ENCODE measurements around the gene ZNF536. TPM values are rescaled to one million over a fixed set of nuclear protein-coding genes. Genes with fewer than 3 reads are reported as not detected.
"Not testable (repeated sequence)": the region's sequence is repeated elsewhere in the genome, so short reads cannot be mapped to it uniquely, and the experiment has no call there.

ZNF536 gene
- total RNA-seq, 2 donors from 2014 or later, result not detected

- no peaks in the 10 kb centered on the region for H3K36me3 Mint-ChIP-seq (ENCODE audit: low read depth)
- no peaks in the 10 kb centered on the region for H3K4me1 Mint-ChIP-seq
- no peak for ATAC-seq (replicated peaks)
- no peaks in the 10 kb centered on the region for H3K9me3 Mint-ChIP-seq
- no peak overlapping the region for H3K27ac Mint-ChIP-seq
- H3K27me3 Mint-ChIP-seq, result no peaks in the 10 kb centered on the region
- H3K4me3 Mint-ChIP-seq, result no peak overlapping the region
Observed at GRCh38 chr19:30336290-30336689, 35.9 kb upstream of the ZNF536 start.

DNA sequence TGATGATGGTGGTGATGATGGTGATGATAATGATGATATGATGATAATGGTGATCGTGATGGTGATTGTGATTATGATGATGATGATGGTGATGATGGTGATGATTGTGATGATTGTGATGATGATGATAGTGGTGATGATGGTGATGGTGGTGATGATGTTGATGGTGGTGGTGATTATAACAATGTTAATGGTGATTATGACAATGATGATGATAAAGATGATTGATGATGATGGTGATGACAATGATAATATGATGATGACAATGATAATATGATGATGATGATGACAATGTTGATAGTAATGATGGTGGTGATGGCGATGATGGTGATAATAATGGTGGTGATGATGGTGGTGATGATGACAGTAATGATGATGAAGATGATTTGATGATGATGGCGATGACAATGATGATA is 34.1 kb upstream of the ZNF536 start:
- Mint-ChIP-seq H3K27ac (no peak overlapping the region), H3K4me3 (no peak overlapping the region), H3K4me1 (no peaks in the 10 kb centered on the region), H3K36me3 (ENCODE audit: low read depth) (no peaks in the 10 kb centered on the region), H3K9me3 (no peaks in the 10 kb centered on the region), H3K27me3 (no peaks in the 10 kb centered on the region)
- no peak for ATAC-seq (replicated peaks)

- ATAC-seq (replicated peaks), result no peak
- Mint-ChIP-seq H3K27me3 (no peaks in the 10 kb centered on the region), H3K4me3 (no peak overlapping the region), H3K27ac (no peak overlapping the region), H3K36me3 (ENCODE audit: low read depth) (no peaks in the 10 kb centered on the region), H3K4me1 (no peaks in the 10 kb centered on the region), H3K9me3 (no peaks in the 10 kb centered on the region)
Observed at GRCh38 chr19:30338878-30339623, 33.1 kb upstream of the ZNF536 start.

GRCh38 chr19:30339624-30340525 is 32.3 kb upstream of the ZNF536 start:
- Mint-ChIP-seq H3K9me3 (no peaks in the 10 kb centered on the region), H3K27ac (no peak overlapping the region), H3K27me3 (no peaks in the 10 kb centered on the region), H3K4me1 (no peaks in the 10 kb centered on the region), H3K4me3 (no peak overlapping the region), H3K36me3 (ENCODE audit: low read depth) (no peaks in the 10 kb centered on the region)
- ATAC-seq (replicated peaks), result no peak

GRCh38 chr19:30340771-30341561 is 31.2 kb upstream of the ZNF536 start:
- no peak for ATAC-seq (replicated peaks)
- H3K36me3 Mint-ChIP-seq (ENCODE audit: low read depth), result no peaks in the 10 kb centered on the region
- H3K27ac Mint-ChIP-seq, result no peak overlapping the region
- no peaks in the 10 kb centered on the region for H3K9me3 Mint-ChIP-seq
- H3K4me3 Mint-ChIP-seq, result no peak overlapping the region
- H3K27me3 Mint-ChIP-seq, result no peaks in the 10 kb centered on the region
- H3K4me1 Mint-ChIP-seq, result no peaks in the 10 kb centered on the region

DNA sequence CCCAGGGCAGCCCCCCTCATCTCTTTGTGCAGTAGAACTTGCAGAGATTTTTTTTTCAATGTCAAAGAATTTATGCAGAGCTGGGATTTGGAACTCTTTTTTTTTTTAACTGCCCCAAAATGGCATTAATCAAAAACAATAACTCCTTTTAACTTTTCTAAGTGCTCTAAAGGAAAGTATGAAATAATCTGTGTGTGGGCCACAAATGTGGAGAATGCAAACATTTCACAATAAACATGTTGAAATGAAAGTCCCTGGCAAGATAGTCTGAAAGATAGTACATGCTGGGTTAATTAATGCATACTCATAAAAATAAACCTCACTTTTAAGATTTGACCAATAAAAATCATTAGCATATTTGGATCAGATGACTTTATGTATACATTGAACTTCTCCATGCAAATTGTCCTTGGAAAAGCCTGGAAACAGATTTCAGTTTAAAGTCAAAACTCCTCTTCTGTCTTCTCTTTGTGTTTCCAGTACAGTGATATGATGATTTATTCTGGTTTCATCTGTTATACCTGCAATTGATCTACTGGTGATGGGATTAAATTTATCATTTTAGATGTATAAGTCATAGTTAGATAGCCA is 30.5 kb upstream of the ZNF536 start:
- no peak for ATAC-seq (replicated peaks)
- Mint-ChIP-seq H3K27me3 (no peaks in the 10 kb centered on the region), H3K9me3 (no peaks in the 10 kb centered on the region), H3K4me3 (no peak overlapping the region), H3K4me1 (no peaks in the 10 kb centered on the region), H3K27ac (no peak overlapping the region), H3K36me3 (ENCODE audit: low read depth) (no peaks in the 10 kb centered on the region)

DNA sequence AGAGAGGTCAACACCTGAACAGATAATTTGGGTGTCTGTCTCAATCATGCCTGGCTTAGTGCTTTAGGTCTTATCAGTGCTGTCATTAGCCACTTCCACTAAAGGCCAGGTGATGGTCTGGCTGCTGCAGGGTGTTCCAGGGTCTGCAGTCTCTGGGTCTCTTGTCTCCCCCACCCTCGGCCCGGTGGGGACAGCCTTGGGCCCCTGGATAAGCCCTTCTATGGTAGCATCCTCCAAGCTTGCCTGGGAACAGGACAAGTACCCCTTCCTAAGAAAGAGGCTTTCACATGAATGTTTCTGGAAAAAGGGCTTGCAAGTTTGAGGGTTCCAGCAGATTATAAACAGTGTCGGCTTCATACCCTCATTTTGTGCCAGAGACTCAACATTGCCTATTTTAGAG is 29.3 kb upstream of the ZNF536 start:
- no peaks in the 10 kb centered on the region for H3K9me3 Mint-ChIP-seq
- no peak overlapping the region for H3K27ac Mint-ChIP-seq
- H3K27me3 Mint-ChIP-seq, result no peaks in the 10 kb centered on the region
- H3K4me1 Mint-ChIP-seq, result no peaks in the 10 kb centered on the region
- no peak for ATAC-seq (replicated peaks)
- H3K4me3 Mint-ChIP-seq, result no peak overlapping the region
- no peaks in the 10 kb centered on the region for H3K36me3 Mint-ChIP-seq (ENCODE audit: low read depth)

GRCh38 chr19:30344446-30345425 is 27.4 kb upstream of the ZNF536 start:
- no peak for ATAC-seq (replicated peaks)
- Mint-ChIP-seq H3K27ac (no peak overlapping the region), H3K4me3 (no peak overlapping the region), H3K4me1 (no peaks in the 10 kb centered on the region), H3K9me3 (no peaks in the 10 kb centered on the region), H3K27me3 (no peaks in the 10 kb centered on the region), H3K36me3 (ENCODE audit: low read depth) (no peaks in the 10 kb centered on the region)

- no peak for ATAC-seq (replicated peaks)
- Mint-ChIP-seq H3K9me3 (no peaks in the 10 kb centered on the region), H3K36me3 (ENCODE audit: low read depth) (no peaks in the 10 kb centered on the region), H3K27ac (no peak overlapping the region), H3K27me3 (no peaks in the 10 kb centered on the region), H3K4me3 (no peak overlapping the region), H3K4me1 (no peaks in the 10 kb centered on the region)
Observed at GRCh38 chr19:30345686-30346085, 26.5 kb upstream of the ZNF536 start.

DNA sequence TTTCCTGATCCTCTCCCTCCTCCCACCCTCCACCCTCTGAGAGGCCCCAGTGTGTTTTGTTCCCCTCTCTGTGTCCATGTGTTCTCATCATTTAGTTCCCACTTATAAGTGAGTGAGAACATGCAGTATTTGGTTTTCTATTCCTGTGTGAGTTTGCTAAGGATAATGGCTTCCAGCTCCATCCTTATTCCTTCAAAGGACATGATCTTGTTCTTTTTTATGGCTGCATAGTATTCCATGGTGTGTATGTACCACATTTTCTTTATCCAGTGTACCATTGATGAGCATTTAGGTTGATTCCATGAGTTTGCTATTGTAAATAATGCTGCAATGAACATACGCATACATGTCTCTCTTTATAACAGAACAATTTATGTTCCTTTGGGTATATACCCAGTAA is 25.7 kb upstream of the ZNF536 start:
- ATAC-seq (replicated peaks); H3K27ac Mint-ChIP-seq: not testable (repeated sequence)

GRCh38 chr19:30349131-30349730 is 23.0 kb upstream of the ZNF536 start:
- no peaks in the 10 kb centered on the region for H3K4me1 Mint-ChIP-seq
- ATAC-seq (replicated peaks), result no peak
- no peaks in the 10 kb centered on the region for H3K9me3 Mint-ChIP-seq

More for the DNA sequence above, 25.7 kb upstream of the ZNF536 start:
- H3K9me3 Mint-ChIP-seq; H3K27me3 Mint-ChIP-seq; H3K4me1 Mint-ChIP-seq; H3K36me3 Mint-ChIP-seq (ENCODE audit: low read depth); H3K4me3 Mint-ChIP-seq: not testable (repeated sequence)

GRCh38 chr19:30350692-30351663 is 21.2 kb upstream of the ZNF536 start:
- Mint-ChIP-seq H3K27ac (no peak overlapping the region), H3K9me3 (no peaks in the 10 kb centered on the region), H3K27me3 (peaks cover 10% of the 10 kb centered on the region), H3K4me3 (no peak overlapping the region), H3K36me3 (ENCODE audit: low read depth) (no peaks in the 10 kb centered on the region), H3K4me1 (no peaks in the 10 kb centered on the region)
- ATAC-seq (replicated peaks), result no peak

More at GRCh38 chr19:30349131-30349730, 23.0 kb upstream of the ZNF536 start:
- Mint-ChIP-seq H3K27ac (no peak overlapping the region), H3K4me3 (no peak overlapping the region), H3K27me3 (peaks cover 10% of the 10 kb centered on the region), H3K36me3 (ENCODE audit: low read depth) (no peaks in the 10 kb centered on the region)
